NCI-H226 (cell line): ENCODE results near the gene OPHN1.
A peak's percentile ranks its signal among the peaks of the same experiment; 100 is the strongest.
"Not testable (repeated sequence)": the region's sequence is repeated elsewhere in the genome, so short reads cannot be mapped to it uniquely, and the experiment has no call there.

Experiments
- DNase-seq: peaks from one replicate; pipeline ENCODE4 v3.0.0-alpha.2; 2015

The OPHN1 gene

DNA sequence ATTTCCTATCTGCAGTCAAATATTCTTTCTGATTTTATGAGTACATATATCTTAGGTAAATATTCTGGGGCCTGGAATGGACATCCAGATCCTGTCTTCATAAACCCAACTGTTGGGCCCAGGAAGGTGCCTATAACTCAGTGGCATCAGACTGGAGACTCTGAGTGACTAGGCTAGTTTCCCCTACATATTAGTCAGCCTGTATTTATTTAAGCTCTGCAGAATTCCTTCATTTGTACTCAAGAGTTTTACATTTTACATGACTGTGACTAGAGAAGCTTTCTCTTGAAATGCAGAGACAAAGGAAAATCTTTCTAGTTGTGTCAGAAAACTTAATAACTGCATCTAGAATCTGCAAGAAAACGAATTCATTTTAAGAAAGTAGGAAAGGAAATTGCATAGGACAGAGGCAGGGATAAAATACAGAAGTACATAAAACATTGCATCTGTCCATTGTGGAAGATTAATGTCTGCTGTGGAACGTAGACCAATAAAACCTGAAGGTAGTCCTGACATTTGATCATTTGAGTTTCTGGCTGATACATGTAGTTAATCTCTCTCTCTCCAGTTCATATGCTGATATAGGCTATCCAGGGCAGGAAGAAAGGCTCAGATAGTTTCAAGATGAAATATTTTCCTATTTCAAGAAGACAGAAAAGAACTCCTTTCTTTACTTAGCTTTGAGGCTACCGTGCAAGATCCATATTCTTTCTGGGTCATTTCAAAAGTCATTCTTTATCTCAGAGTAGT lies 78.2 kb downstream of the OPHN1 start:
- no peak for DNase-seq

DNA sequence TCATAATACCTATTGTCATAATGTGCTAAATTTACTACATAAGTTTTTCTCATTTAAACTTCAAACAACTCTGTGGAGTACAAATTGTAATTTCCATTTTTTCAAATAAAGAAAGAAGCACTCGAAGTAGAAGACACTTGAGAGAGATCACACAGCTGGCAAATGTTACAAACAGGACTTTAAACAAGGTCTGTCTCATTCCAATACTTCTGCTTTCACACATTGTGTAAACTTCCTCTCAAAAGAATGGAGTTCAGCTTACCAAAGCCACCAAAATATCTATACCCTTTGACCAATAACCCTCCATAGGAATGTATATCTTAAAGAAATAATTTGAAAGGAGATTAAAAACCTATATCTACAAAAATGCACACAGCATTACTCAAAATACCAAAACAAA lies 88.3 kb downstream of the OPHN1 start:
- DNase-seq, result no peak

DNA sequence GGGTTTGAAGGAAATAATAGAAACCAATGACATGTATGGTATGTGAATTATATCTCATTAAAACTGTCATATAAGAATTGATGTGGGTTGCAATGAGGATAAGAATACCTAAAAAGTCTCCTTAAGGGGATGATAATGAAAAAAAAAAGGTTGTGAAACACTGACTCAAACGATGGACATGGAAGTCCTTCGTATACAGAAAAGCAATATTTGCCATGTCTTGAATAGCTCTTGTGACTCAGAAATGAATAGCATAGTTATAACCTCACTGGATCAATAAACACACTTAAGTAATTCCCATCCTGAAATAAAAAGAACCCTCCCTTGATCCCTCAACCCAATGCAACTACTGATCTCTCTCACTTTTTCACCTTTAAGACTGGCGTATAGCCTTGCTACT lies 89.7 kb downstream of the OPHN1 start:
- no peak for DNase-seq

DNA sequence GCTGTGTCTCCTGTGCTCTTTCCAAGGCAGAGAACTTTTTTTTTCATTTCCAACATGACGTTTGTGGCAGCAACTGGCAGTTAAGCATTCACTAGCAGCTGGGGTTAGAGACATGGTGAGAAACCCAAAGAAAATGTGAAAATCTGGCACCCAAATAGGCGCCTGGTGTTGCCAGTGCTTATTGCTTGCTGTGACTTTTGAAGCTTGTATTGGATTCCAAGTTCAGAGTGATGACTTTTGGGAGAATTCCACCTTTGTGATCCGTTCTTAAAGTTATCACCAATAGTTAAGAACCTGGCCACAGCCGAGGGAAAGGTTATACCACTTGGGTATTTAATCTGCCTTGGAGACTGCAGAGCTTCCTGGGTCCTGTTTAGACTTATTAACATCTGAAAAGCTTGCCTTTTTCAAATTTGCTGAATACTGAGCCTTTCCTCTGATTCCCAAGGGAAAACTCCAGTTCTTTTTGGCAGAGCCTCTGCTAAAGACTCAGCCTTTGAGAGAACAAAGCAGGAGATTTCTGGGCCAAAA lies 101.0 kb downstream of the OPHN1 start:
- DNase-seq, result no peak

DNA sequence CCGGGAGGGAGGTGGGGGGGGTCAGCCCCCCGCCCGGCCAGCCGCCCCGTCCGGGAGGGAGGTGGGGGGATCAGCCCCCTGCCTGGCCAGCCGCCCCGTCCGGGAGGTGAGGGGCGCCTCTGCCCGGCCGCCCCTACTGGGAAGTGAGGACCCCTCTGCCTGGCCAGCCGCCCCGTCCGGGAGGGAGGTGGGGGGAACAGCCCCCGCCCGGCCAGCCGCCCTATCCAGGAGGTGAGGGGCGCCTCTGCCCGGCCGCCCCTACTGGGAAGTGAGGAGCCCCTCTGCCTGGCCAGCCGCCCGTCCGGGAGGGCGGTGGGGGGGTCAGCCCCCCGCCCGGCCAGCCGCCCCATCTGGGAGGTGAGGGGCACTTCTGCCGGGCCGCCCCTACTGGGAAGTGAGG lies 106.5 kb downstream of the OPHN1 start:
- DNase-seq, result not testable (repeated sequence)

DNA sequence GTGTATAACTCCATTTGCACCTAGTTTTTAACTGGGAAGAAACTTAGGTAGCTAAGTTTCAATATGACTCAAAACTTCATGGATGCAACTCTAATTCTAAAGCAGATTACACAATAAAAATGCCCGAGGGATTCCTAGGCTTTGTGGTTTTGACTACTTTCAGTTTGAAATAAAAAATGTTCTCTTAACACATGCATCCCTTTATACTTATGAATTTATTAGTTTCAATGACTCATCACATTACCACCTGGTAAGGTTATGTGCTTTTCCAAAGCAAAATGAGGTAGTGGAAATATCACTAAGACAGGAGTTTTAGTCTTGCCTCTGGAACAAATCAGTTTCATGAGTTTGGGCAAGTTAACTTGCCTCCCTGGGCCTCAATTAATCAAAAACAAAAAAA lies 125.5 kb downstream of the OPHN1 start:
- peak; percentile 77 for DNase-seq

DNA sequence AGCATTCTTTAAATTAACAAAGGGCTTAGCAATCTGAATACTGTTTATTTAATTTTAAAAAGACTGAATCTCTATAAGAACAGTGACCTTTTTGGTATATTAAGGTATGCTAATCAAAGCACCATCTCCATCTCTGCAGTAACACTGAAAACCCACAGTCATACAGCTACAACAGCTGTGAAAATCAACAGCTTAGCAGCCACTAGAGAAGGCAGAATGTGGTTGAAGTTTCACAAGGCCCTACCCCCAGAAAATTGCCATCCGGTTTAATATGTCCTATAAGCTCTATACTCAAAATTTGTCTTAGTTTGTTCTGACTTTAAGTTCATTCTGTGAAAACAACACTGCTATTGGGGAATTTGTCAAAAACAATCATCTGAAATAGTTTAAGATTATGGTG lies 128.7 kb downstream of the OPHN1 start:
- no peak for DNase-seq

DNA sequence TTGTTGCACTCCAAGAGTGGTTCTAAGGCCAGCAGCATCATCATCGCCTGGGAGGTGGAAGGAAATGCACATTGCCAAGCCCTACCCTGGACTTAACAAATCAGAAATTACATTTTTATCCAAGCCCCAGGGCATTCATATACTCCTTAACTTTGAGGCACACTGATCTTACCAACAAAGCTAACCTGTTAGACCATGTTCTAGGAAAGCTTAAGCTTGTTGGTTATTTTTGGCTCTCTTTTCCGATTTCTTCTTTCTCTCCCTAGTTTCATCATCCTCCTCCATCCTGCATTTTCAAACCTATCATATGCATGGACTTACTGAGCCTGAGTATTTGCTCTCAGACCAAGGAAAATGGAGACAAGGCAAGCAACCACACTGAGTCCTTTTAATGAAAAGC lies 133.4 kb downstream of the OPHN1 start:
- peak; percentile 1 for DNase-seq

DNA sequence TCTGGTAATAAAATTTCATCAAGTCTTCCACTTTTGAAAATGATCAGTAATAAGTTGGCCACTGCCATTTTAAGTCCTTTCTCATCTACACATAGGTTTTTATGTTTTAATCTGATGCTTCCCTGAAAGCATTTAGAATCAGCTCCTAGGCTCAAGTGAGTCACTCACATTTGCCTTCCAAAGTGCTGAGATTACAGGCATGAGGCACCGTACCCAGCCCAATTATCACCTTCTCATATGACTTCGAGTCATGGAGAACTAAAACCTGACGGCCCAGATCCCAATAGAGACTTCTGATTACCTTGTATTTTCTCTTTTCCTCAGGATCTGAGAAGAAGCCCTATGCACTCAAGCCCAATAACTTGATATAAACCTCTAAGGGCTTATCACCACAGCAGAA lies 140.8 kb downstream of the OPHN1 start:
- DNase-seq, result peak; percentile 59

DNA sequence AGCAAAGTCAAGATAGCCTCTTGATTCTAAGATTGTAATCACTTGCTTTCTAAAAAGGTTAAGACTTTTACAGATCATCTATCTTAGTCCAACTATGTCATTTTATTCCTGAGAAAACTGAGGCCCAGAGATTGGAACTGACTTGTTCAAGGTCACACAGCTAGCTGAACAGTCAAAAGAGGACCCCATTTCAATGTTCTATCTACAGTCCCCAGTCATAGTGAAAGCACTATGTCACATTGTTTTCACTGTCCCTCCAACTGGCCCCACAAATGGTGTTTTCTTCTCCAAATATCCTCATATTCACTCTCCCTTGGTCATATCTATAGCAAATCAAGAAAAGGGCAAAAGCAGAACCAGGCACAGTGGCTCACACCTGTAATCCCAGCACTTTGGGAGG lies 145.2 kb downstream of the OPHN1 start:
- DNase-seq, result no peak

DNA sequence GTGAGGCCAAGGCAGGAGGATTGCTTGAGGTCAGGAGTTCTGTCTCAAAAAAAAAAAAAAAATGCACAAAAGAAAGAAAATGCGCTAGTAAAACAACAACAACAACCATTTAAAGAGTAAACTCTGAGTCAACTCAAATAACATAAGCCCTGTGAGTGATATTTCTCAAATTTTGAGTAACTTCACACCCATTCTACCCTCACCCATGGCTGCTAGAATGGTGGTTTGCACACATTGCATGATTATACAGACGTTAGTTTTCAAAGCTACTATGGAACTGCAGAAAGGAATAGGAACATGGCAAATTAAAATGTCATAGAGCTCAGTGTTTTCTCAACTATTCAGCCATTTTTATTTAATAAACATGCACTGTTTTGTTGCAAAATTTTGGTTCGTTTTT lies 145.9 kb downstream of the OPHN1 start:
- no peak for DNase-seq

DNA sequence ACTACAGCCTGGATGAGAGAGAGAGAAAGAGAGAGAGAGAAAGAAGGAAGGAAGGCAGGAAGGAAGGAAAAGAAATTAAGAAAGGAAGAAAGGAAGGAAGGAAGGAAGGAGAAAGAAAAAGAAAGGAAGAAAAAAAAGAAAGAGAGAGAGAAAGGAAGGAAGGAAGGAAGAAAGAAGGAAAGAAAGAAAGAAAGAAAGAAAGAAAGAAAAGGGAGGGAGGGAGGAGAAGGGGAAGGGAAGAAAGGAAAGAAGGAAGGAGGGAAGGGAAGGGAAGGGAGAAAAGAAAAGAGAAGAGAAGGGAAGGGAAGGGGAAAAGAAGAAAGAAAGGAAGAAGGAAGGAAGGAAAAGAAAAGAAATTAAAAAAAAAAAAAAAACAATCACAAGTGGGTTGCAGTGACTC lies 146.3 kb downstream of the OPHN1 start:
- no peak for DNase-seq

DNA sequence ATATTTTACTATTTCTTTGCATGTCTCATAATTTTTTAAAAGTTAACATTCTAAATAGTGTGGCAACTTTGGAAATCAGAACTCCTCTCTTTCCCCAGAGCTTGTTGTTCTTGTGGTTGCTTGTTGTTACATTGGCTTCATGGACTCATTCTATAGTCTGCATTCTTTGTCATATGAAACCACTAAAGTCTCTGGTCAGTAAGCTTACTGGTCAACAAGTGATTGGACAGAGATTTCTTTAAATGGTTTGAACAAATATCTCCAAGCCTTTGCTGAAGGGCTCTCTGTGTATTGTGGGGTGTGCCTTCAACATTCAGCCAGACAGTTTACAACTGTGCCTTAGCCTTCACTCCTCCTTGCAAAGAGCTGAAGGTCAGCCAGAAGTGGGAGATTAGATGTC lies 147.2 kb downstream of the OPHN1 start:
- DNase-seq, result no peak

DNA sequence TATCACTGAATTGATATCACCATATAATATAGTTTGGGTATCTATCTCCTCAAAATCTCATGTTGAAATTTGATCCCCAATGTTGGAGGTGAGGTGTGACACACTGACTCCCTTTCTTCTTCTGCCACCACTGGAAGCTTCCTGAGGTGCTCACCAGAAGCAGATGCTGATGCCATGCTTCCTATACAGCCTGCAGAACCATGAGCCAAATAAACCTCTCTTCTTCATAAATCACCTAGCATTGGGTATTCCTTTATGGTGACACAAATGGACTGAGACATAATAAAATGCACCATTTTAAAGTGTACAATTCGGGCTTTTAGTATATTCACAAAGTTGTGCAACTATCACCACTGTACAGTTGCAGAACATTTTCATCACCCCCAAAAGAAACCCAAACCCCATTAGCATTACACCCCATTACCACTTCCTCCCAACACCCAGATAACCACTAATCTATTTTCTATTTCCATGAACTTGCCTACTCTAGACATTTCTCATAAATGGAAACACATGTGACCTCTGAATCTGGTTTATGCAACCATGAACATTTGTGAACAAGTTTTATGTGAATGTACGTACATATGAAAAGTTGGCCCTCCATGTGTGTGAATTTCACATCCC lies 148.9 kb downstream of the OPHN1 start:
- no peak for DNase-seq

DNA sequence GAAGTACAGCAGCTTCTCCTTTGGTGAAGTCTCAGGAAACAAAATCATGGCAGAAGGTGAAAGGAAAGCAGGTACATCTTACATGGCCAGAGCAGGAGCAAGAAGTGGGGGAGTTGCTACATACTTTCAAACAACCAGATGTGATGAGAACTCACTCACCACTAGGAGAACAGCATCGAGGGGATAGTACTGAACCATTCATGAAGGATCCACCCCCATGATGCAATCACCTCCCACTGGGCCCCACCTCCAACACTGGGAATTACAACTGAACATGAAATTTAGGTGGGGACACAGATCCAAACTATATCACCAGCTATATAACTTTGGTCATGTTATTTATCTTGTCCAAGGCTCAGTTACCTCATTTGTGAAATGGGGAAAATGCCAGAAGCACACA lies 159.4 kb downstream of the OPHN1 start:
- peak; percentile 3 for DNase-seq

DNA sequence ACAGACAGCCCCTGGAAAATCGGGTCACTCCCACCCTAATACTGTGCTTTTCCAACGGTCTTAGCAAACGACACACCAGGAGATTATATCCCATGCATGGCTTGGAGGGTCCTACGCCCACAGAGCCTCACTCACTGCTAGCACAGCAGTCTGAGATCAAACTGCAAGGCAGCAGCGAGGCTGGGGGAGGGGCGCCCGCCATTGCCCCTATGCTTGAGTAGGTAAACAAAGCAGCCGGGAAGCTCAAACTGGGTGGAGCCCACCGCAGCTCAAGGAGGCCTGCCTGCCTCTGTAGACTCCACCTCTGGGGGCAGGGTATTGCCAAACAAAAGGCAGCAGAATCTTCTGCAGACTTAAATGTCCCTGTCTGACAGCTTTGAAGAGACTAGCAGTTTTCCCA lies 168.5 kb downstream of the OPHN1 start:
- not testable (repeated sequence) for DNase-seq

DNA sequence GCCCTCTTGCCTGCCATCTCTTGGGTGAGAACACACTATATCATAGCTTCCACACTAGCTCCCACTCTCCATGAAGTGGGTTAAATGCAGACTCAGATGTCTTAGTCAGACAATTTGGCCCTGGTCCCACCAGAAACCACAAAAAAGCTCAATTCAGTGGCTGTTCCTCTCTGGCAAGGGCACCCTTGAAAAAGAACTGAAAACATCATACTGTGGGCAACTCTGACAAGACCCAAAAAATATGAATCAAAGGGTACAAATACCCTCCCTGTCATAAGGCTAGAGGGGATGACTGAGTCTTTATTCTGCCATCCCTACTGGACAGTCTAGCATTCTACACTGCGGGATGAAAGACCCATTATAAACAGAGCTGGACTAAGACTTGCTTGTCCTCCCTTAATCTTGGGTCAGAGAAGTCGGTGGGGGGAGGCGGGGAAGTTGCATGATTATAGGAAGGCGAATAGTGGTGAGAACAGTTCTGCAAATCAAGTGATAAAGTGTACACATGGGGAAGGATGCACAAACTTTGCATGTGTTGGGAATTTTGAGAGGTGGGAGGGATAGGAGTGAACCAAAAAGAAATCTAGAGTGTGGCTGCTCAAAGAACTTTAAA lies 172.1 kb downstream of the OPHN1 start:
- DNase-seq, result peak; percentile 25

DNA sequence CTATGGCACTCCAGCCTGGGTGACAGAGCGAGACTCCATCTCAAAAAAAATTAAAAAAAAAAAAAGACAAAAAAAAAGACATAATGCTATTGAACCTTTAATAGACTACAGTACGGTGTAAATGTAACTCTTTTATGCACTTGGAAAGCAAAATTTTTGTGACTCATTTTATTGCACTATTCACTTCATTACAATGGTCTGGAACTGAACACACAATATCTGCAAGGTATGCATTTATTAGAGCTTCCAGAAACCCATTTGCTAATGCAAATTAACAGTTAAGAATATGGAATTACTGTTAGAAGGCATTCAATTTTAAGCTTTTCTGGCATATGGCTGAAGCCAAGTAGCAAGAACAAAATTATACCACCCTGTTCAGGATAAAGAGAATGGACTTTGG lies 176.3 kb downstream of the OPHN1 start:
- no peak for DNase-seq

DNA sequence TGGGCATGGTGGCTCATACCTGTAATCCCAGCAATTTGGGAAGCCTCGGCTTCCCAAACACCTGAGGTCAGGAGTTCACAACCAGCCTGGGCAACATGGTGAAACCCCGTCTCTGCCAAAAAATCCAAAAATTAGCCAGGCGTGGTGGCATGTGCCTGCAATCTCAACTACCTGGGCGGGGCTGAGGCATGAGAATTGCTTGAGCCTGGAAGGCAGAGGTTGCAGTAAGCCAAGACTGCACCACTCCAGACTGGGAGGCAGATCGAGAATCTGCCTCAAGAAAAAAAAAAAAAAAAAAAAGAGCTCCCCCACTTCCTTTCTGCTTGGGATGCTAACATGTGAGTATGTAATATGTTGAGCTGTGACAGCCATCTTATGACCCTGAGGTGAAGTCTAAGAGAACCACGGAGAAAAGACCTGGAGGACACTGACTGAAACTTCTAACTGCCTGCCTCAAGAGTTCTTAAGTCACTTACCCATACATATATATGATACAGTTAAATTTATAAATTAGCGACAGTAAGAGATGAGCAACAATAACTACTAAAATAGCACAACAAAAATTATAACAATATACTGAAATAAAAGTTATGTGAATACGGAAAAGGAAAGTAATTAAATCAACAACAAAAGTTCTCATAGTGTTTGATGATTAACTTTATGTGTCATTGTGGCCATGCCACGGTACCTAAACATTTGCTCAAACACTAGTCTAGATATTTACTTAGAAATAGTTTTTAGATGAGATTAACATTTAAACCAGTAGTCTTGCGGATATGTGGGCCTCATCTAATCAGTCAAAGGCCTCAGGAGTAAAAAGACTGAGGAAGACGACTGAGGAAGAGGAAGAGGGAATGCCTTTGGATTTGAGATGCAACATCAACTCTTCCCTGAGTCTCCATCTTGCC lies 178.3 kb downstream of the OPHN1 start:
- DNase-seq, result no peak

DNA sequence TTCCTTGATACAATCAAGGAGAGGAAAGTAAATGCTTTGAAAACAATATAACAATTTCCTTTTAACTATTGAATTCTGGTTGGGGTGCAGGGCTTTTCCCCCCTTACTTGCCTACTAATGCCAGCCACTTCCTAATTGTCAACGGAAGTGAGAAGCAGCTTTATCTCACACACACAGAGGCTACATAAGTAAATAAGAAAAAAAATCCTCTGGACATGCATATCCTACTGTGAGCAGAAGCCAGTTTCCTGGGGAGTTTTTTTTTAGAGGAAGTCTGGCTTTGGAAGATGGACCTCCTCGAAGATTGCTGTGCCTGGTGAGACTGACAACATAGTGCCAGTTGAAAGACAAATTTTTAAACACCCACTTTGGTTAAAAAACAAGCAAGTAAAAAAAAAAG lies 180.6 kb downstream of the OPHN1 start:
- DNase-seq, result no peak

DNA sequence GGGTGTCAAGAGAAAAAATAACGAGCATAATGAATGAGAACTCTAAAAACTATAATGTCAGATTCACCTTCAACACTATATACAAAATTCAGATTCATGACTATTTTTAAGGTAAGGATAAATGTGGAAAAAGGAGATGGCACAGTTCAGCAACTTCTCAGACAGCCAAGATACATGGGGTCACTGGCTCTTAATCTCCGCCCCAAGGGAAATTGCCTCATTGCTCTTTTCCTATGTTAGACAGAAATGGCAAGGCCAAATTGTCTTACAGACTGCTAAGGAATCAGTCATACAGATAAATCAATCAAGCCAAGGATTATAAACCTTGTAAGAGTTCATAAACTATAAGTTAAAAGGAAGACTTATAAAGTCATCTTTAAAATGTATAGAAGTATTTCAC lies 183.4 kb downstream of the OPHN1 start:
- DNase-seq, result no peak

DNA sequence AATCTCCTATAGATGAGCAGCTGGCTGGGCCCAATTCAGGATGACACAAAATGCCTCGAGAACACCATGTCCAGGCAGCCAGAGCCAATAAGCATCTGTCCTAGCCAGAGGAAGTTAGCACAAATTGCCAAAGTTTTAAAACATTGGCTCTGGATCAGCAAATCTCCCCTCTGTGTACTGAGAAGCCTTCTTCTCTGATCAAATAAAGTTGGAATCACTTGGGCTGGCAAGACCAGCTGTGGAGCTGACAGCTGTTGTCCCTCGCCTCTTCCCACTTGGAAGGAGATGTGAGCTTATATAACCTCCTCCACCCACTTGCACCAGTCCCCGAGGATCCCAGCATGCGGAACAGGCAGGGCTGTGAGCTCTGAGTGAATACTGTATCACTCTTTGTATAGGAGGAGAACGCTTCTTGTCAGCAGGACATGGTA lies 183.9 kb downstream of the OPHN1 start:
- DNase-seq, result no peak

DNA sequence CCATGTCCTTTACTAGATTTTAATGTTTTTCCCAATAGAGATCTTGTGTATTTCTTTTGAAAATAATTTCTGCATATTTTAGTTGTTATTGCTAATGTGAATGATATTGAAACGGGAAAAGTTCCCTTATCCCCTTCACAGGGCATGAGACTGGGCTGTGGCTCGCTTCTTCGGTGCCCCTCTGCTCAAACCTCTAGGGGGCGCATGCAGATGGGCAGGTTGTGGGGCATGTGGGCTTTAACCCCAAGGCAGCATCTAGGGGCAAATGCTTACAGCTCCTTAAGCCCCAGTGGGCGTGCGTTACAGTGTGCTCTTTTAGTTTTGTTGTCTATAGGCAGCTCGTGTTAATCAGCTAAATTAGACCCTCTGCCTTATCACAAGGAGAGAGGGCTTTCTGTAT lies 194.7 kb downstream of the OPHN1 start:
- DNase-seq, result no peak
